ENCODE results near the gene RFX3.

Gene RFX3

GRCh38 chr9:3525836-3526164 is at the start of gene RFX3:
TSS of gene RFX3 (minus strand) at chr9:3526001. CDS start at chr9:3395588, 130,413 bp downstream.
- peak; percentile 97 for DNase-seq (ENCODE audit: low read depth)
- peak within 1 kb of the TSS; percentile 88 for H3K4me3 ChIP-seq (replicated peaks; ENCODE audit: low read depth, low read length)
- TF ChIP-seq, protein P1, sequence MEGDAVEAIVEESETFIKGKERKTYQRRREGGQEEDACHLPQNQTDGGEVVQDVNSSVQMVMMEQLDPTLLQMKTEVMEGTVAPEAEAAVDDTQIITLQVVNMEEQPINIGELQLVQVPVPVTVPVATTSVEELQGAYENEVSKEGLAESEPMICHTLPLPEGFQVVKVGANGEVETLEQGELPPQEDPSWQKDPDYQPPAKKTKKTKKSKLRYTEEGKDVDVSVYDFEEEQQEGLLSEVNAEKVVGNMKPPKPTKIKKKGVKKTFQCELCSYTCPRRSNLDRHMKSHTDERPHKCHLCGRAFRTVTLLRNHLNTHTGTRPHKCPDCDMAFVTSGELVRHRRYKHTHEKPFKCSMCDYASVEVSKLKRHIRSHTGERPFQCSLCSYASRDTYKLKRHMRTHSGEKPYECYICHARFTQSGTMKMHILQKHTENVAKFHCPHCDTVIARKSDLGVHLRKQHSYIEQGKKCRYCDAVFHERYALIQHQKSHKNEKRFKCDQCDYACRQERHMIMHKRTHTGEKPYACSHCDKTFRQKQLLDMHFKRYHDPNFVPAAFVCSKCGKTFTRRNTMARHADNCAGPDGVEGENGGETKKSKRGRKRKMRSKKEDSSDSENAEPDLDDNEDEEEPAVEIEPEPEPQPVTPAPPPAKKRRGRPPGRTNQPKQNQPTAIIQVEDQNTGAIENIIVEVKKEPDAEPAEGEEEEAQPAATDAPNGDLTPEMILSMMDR (IDR thresholded peaks at IDR 0.05; ENCODE audit: low read length, missing control alignments), result no peak

DNA sequence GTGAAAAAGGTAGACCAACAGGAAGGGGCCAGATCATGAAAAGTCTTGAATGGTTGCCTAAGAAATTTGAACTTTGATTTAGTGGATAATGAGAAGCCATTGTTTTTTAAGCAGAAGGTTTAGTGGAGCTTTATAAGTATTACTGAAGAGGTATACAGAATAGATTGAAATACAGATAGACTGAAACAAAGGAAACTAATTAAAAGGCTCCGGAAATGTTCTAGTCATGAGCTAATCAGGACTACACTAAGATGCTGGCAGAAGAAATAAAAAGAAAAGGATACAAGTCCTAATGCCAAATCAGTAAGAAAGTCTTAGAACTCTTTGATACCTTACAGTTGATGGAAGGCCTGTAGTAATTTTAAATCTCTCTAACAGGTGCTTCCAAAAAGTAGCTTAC is 45.7 kb upstream of the RFX3 start:
- no peak overlapping the region for H3K4me3 ChIP-seq (replicated peaks; ENCODE audit: low read depth, low read length)
- TF ChIP-seq, protein P1 (IDR thresholded peaks at IDR 0.05; ENCODE audit: low read length, missing control alignments), result no peak
- DNase-seq (ENCODE audit: low read depth), result no peak

GRCh38 chr9:3569529-3569928 is 43.7 kb upstream of the RFX3 start:
- TF ChIP-seq, protein P1 (IDR thresholded peaks at IDR 0.05; ENCODE audit: low read length, missing control alignments), result no peak
- DNase-seq (ENCODE audit: low read depth), result no peak
- H3K4me3 ChIP-seq (replicated peaks; ENCODE audit: low read depth, low read length), result no peak overlapping the region

- no peak for DNase-seq (ENCODE audit: low read depth)
- H3K4me3 ChIP-seq (replicated peaks; ENCODE audit: low read depth, low read length), result no peak overlapping the region
- TF ChIP-seq, protein P1 (IDR thresholded peaks at IDR 0.05; ENCODE audit: low read length, missing control alignments), result no peak
Observed at GRCh38 chr9:3567988-3568387, 42.2 kb upstream of the RFX3 start.

- TF ChIP-seq, protein P1 (IDR thresholded peaks at IDR 0.05; ENCODE audit: low read length, missing control alignments), result no peak
- no peak for DNase-seq (ENCODE audit: low read depth)
- H3K4me3 ChIP-seq (replicated peaks; ENCODE audit: low read depth, low read length), result no peak overlapping the region
Observed at GRCh38 chr9:3553076-3553765, 27.4 kb upstream of the RFX3 start.

- no peak for DNase-seq (ENCODE audit: low read depth)
- TF ChIP-seq, protein P1 (IDR thresholded peaks at IDR 0.05; ENCODE audit: low read length, missing control alignments), result no peak
- no peak overlapping the region for H3K4me3 ChIP-seq (replicated peaks; ENCODE audit: low read depth, low read length)
Observed at GRCh38 chr9:3549225-3549624, 23.4 kb upstream of the RFX3 start.

DNA sequence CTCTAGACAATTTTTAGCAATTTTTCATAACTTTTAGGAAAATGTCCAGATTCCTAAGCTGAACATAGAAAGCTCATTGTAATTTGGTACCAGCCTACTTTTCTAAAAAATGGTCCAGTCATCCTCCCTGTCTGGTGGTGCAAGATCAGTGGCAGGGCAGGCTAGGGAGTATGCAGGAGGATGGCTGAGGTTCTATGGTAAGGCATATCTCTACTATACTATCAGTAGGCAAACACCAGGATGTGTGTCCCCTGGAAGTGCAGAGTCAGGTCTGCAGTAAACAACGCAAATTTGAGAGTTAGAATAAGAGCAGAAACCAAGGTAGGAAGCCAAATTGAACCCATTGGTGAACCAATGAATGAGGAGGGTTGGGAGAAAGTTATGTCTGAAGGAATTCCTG is 22.8 kb upstream of the RFX3 start:
- DNase-seq (ENCODE audit: low read depth), result no peak
- TF ChIP-seq, protein P1 (IDR thresholded peaks at IDR 0.05; ENCODE audit: low read length, missing control alignments), result no peak
- H3K4me3 ChIP-seq (replicated peaks; ENCODE audit: low read depth, low read length), result no peak overlapping the region
